ENCODE data around the gene PLLP. TPM values are rescaled to one million over a fixed set of nuclear protein-coding genes. Genes with fewer than 3 reads are reported as not detected.

Gene PLLP
- total RNA-seq, 1 experiment from 2014 or later: not detected

DNA sequence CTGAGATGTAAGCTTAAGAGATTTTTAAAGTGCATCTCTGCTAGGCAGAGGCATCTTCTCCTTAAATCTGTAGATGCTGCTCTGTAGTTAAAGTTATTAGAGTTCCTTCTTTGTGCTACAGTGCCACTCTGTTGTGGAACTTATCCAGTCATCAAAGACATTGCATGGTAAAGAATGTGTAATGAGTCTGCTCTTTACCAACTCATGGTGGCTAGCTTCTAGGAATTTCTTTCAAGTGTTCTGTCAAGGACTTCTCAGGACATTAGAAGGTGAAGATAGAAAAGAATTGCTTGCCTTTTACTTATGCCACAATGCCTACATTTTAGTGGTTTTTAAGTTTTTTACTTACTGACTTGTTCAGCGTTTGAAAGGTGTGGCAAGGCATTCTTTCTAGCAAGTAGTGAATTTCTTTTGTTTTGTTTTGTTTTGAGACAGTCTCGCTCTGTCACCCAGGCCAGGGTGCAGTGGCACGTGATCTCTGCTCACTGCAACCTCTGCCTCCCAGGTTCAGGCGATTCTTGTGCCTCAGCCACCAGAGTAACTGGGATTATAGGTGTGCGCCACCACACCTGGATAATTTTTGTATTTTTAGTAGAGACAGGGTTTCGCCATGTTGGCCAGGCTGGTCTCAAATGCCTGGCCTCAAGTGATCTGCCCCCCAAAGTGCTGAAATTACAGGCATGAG, 59.7 kb downstream of the PLLP start:
- Histone ChIP-seq H2AFZ (ENCODE audit: low read length) (no peak overlapping the region), H3K9ac (ENCODE audit: low read length) (no peak overlapping the region), H3K4me2 (ENCODE audit: low read depth, low read length, poor library complexity, severe bottlenecking) (no peak overlapping the region), H3K27me3 (ENCODE audit: low read length) (no peaks in the 10 kb centered on the region), H3K4me3 (ENCODE audit: low read length) (no peak overlapping the region), H3K79me2 (ENCODE audit: low read length) (no peaks in the 10 kb centered on the region), H3K27ac (ENCODE audit: low read length) (no peak overlapping the region), H4K20me1 (ENCODE audit: insufficient read depth, low read depth, low read length) (no peaks in the 10 kb centered on the region), H3K36me3 (ENCODE audit: insufficient read depth, low read length) (peaks cover 45% of the 10 kb centered on the region; the same call in 1 of the 2 replicates), H3K9me2 (replicated peaks; ENCODE audit: insufficient read depth, low read length) (no peaks in the 10 kb centered on the region), H3K4me1 (ENCODE audit: low read length) (peaks cover 5% of the 10 kb centered on the region; the same call in 1 of the 2 replicates), H3K9me3 (ENCODE audit: low read length) (no peaks in the 10 kb centered on the region)
- DNase-seq: no peak

DNA sequence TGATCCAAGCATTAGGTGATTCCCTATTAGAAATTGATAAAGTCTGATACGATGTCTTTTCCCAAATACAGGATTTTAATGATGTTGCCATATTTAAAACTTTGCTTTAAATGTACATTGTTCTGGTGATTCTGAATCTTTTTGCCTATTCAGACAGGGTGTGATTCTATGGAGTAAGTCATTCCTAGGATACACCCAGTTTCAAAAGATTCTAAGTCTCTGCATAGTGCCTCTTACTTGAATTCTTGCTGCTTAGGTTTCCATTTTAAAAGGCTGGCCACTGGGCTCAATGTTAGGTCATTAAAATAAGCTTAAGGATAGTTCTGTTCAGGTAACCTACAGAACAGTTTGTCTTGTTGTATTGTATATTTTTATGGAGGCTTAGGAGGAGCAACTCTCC, 61.4 kb downstream of the PLLP start:
- Histone ChIP-seq H3K9ac (ENCODE audit: low read length) (no peak overlapping the region), H3K4me2 (ENCODE audit: low read depth, low read length, poor library complexity, severe bottlenecking) (no peak overlapping the region), H3K4me1 (ENCODE audit: low read length) (peaks cover 5% of the 10 kb centered on the region; the same call in 1 of the 2 replicates), H3K27ac (ENCODE audit: low read length) (no peak overlapping the region), H3K9me2 (replicated peaks; ENCODE audit: insufficient read depth, low read length) (no peaks in the 10 kb centered on the region), H4K20me1 (ENCODE audit: insufficient read depth, low read depth, low read length) (no peaks in the 10 kb centered on the region), H3K4me3 (ENCODE audit: low read length) (no peak overlapping the region), H3K79me2 (ENCODE audit: low read length) (no peaks in the 10 kb centered on the region), H3K36me3 (ENCODE audit: insufficient read depth, low read length) (peaks cover 49% of the 10 kb centered on the region), H2AFZ (ENCODE audit: low read length) (no peak overlapping the region), H3K27me3 (ENCODE audit: low read length) (no peaks in the 10 kb centered on the region), H3K9me3 (ENCODE audit: low read length) (no peaks in the 10 kb centered on the region)
- no peak for DNase-seq

DNA sequence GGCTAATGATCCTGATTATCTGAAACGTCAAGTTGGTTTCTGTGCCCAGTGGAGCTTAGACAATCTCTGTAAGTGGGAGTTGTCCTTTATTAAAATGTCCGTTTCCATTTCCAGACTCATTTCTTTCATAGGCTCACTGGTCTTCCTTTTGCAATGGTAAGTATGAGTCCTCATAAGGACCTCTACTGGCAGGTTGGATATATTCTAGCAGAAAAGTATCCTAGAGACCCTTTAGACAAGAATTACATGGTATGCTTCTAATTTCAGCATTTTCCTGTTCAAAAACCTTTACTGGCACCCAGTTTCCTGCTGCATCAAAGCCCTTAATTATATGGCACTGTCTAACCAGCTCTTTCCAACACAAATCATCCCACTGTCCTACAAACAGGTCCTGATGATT, 67.5 kb downstream of the PLLP start:
- Histone ChIP-seq H4K20me1 (ENCODE audit: insufficient read depth, low read depth, low read length) (no peaks in the 10 kb centered on the region), H3K36me3 (ENCODE audit: insufficient read depth, low read length) (peaks cover 75% of the 10 kb centered on the region), H3K4me1 (ENCODE audit: low read length) (no peaks in the 10 kb centered on the region), H3K79me2 (ENCODE audit: low read length) (no peaks in the 10 kb centered on the region), H3K4me3 (ENCODE audit: low read length) (no peak overlapping the region), H3K4me2 (ENCODE audit: low read depth, low read length, poor library complexity, severe bottlenecking) (no peak overlapping the region), H3K9me2 (replicated peaks; ENCODE audit: insufficient read depth, low read length) (no peaks in the 10 kb centered on the region), H3K9ac (ENCODE audit: low read length) (no peak overlapping the region), H2AFZ (ENCODE audit: low read length) (no peak overlapping the region), H3K27ac (ENCODE audit: low read length) (no peak overlapping the region), H3K27me3 (ENCODE audit: low read length) (no peaks in the 10 kb centered on the region), H3K9me3 (ENCODE audit: low read length) (peaks cover 3% of the 10 kb centered on the region; the same call in 1 of the 2 replicates)
- DNase-seq: no peak

DNA sequence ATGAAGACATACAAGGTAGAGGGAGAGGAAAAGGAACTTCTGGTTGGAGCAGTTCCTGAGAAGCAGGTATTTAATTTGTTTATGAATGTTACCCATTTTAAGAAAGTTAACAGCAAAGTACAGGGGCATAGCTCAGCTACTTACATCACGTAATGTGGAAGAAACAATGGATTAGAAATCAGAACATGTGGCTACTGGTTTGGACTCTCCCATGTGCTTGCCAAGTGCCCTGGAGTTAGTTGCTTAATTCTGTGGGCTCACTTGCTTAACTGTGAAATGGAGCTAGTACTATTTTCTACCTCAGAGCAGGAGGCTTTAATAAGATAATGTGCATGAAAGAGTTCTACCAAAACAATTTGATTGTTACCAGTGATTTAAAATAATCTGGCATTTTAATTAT, 71.0 kb downstream of the PLLP start:
- peaks cover 3% of the 10 kb centered on the region; the same call in 1 of the 2 replicates for H3K9me3 ChIP-seq (ENCODE audit: low read length)
- peaks cover 67% of the 10 kb centered on the region for H3K36me3 ChIP-seq (ENCODE audit: insufficient read depth, low read length)

DNA sequence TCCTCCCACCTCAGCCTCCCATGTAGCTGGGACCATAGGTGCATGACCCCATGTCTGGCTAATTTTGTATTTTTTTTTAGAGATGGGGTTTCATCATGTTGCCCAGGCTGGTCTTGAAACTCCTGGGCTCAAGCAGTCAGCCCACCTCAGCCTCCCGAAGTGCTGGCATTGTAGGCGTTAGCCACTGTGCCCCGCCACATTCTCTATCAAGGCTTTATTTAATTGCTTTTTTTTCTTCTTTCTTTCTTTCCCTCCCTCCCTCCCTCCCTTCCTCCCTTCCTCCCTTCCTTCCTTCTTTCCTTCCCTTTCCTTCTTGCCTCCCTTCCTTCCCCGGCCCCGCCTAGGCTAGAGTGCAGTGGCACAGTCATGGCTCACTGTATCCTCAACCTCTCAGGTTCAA, 74.7 kb downstream of the PLLP start:
- no peaks in the 10 kb centered on the region for H3K4me1 ChIP-seq (ENCODE audit: low read length)
- peaks cover 60% of the 10 kb centered on the region for H3K36me3 ChIP-seq (ENCODE audit: insufficient read depth, low read length)

More for the DNA sequence above, 71.0 kb downstream of the PLLP start:
- H3K27me3 ChIP-seq (ENCODE audit: low read length): no peaks in the 10 kb centered on the region
- H3K4me1 ChIP-seq (ENCODE audit: low read length): no peaks in the 10 kb centered on the region
- H3K27ac ChIP-seq (ENCODE audit: low read length): no peak overlapping the region
- H3K79me2 ChIP-seq (ENCODE audit: low read length): no peaks in the 10 kb centered on the region
- H4K20me1 ChIP-seq (ENCODE audit: insufficient read depth, low read depth, low read length): no peaks in the 10 kb centered on the region
- H2AFZ ChIP-seq (ENCODE audit: low read length): no peak overlapping the region
- no peak for DNase-seq
- H3K9me2 ChIP-seq (replicated peaks; ENCODE audit: insufficient read depth, low read length): no peaks in the 10 kb centered on the region
- no peak overlapping the region for H3K9ac ChIP-seq (ENCODE audit: low read length)
- no peak overlapping the region for H3K4me3 ChIP-seq (ENCODE audit: low read length)
- no peak overlapping the region for H3K4me2 ChIP-seq (ENCODE audit: low read depth, low read length, poor library complexity, severe bottlenecking)

DNA sequence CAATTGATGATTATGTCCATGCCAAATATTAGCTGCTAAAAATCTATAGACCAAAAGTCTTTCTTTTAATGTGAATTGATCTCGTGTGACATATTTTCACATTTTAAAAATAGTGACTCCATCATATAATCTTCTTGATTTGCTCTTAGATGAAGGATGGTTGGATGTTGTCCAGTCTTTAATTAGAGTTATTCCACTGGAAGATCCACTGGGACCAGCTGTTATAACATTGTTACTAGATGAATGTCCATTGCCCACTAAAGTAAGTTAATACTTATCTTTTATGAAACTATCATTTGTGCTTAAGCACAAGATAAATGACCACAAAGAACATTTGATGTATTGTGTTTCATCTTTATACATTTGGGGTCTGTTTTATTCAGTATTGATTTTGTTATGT, 75.5 kb downstream of the PLLP start:
- H3K4me3 ChIP-seq (ENCODE audit: low read length): no peak overlapping the region
- H3K9me3 ChIP-seq (ENCODE audit: low read length): no peaks in the 10 kb centered on the region
- peaks cover 20% of the 10 kb centered on the region for H3K79me2 ChIP-seq (ENCODE audit: low read length)
- peaks cover 52% of the 10 kb centered on the region for H3K36me3 ChIP-seq (ENCODE audit: insufficient read depth, low read length)
- no peaks in the 10 kb centered on the region for H4K20me1 ChIP-seq (ENCODE audit: insufficient read depth, low read depth, low read length)
- H2AFZ ChIP-seq (ENCODE audit: low read length): no peak overlapping the region
- no peak overlapping the region for H3K27ac ChIP-seq (ENCODE audit: low read length)
- no peaks in the 10 kb centered on the region for H3K27me3 ChIP-seq (ENCODE audit: low read length)
- H3K4me1 ChIP-seq (ENCODE audit: low read length): no peaks in the 10 kb centered on the region
- H3K4me2 ChIP-seq (ENCODE audit: low read depth, low read length, poor library complexity, severe bottlenecking): no peak overlapping the region
- DNase-seq: no peak
- H3K9ac ChIP-seq (ENCODE audit: low read length): no peak overlapping the region
- H3K9me2 ChIP-seq (replicated peaks; ENCODE audit: insufficient read depth, low read length): no peaks in the 10 kb centered on the region

More for the DNA sequence above, 74.7 kb downstream of the PLLP start:
- Histone ChIP-seq H4K20me1 (ENCODE audit: insufficient read depth, low read depth, low read length) (no peaks in the 10 kb centered on the region), H3K9ac (ENCODE audit: low read length) (no peak overlapping the region), H3K4me2 (ENCODE audit: low read depth, low read length, poor library complexity, severe bottlenecking) (no peak overlapping the region), H3K27ac (ENCODE audit: low read length) (no peak overlapping the region), H3K4me3 (ENCODE audit: low read length) (no peak overlapping the region), H3K79me2 (ENCODE audit: low read length) (peaks cover 16% of the 10 kb centered on the region), H3K9me2 (replicated peaks; ENCODE audit: insufficient read depth, low read length) (no peaks in the 10 kb centered on the region), H3K9me3 (ENCODE audit: low read length) (no peaks in the 10 kb centered on the region), H3K27me3 (ENCODE audit: low read length) (no peaks in the 10 kb centered on the region), H2AFZ (ENCODE audit: low read length) (no peak overlapping the region)
- no peak for DNase-seq

Small RNA genes within 50 kb of the gene (small RNA-seq; reads per million reads assigned to genes)
- gene AC108081.1: not detected

Other genes starting within 250 kb of the PLLP start
- gene CPNE2, start 192.1 kb downstream of the PLLP start, total RNA-seq (2014; rRNA removed; shearing (Covaris generic); ENCODE audit: low replicate concordance): 4.6 and 5.1 TPM in 2 replicates
- 84.0 and 98.4 TPM in 2 replicates for gene PSME3IP1, start 98.6 kb downstream of the PLLP start, total RNA-seq (2014; rRNA removed; shearing (Covaris generic); ENCODE audit: low replicate concordance)
- gene RSPRY1, start 98.3 kb downstream of the PLLP start, total RNA-seq (2014; rRNA removed; shearing (Covaris generic); ENCODE audit: low replicate concordance): 23.7 and 26.4 TPM in 2 replicates
- 44.5 and 96.8 TPM in 2 replicates for gene ARL2BP, start 39.4 kb downstream of the PLLP start, total RNA-seq (2014; rRNA removed; shearing (Covaris generic); ENCODE audit: low replicate concordance)
- gene CCL22, start 74.1 kb upstream of the PLLP start, total RNA-seq (2014; rRNA removed; shearing (Covaris generic); ENCODE audit: low replicate concordance): not detected in 2 replicates
- not detected in 2 replicates for gene CX3CL1, start 87.8 kb upstream of the PLLP start, total RNA-seq (2014; rRNA removed; shearing (Covaris generic); ENCODE audit: low replicate concordance)
- gene CCL17, start 120.1 kb upstream of the PLLP start, total RNA-seq (2014; rRNA removed; shearing (Covaris generic); ENCODE audit: low replicate concordance): not detected in 2 replicates
- gene CIAPIN1, start 162.7 kb upstream of the PLLP start, total RNA-seq (2014; rRNA removed; shearing (Covaris generic); ENCODE audit: low replicate concordance): 37.7 and 70.6 TPM in 2 replicates
- 39.5 and 46.9 TPM in 2 replicates for gene COQ9, start 162.8 kb upstream of the PLLP start, total RNA-seq (2014; rRNA removed; shearing (Covaris generic); ENCODE audit: low replicate concordance)
- 75.5 and 87.6 TPM in 2 replicates for gene POLR2C, start 178.0 kb upstream of the PLLP start, total RNA-seq (2014; rRNA removed; shearing (Covaris generic); ENCODE audit: low replicate concordance)
- gene DOK4, start 201.8 kb upstream of the PLLP start, total RNA-seq (2014; rRNA removed; shearing (Covaris generic); ENCODE audit: low replicate concordance): 3.2 and 3.4 TPM in 2 replicates

Data from Karpas-422 (cell line).